DMS 273 (cell line): ENCODE measurements around the gene BTK.

ENCODE experiments used
- DNase-seq: peaks from one replicate; lab custom pipeline; 2025; ENCODE audit not compliant: unreplicated experiment; lab: John Stamatoyannopoulos, UW

BTK gene

DNA sequence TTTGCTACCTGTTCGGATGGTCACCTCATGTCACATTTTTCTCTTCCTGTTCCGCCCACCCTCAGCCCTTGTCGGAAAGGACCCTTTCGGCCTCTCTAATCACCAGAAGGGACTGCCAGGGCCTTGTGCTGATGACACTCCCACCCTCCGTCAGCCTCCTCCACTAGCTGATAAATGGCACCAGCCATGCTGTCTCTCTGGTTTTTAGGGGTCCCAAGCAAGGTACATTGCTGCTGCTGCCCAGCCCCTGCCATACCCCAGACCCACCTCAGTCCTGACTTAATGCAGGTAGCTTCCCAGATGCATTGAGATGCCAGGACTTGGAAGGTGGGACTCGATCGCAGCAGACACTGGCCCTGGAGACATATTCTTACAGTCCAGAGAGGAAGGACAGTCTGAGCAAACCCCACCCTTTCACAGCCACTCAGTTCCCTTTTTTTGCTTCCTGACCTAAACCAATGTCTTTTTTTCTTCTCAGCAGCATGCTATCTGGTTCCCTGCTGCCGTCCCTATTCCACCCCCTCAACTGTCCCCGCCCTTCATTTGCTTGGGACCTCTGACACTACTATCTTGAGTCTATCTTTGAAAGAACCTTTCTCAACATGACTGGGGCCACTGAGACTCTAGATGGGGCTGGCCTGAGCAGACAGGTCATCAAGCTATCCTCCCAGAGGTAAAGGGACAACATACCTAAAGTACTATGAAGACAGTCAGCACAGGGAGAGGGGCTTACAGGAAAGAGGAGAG, at the start of gene BTK:
BTK (minus strand) TSS at position 397 of the 747 bp plus-strand sequence. CDS start 10,907 bp downstream, outside the sequence.
- DNase-seq = no peak

DNA sequence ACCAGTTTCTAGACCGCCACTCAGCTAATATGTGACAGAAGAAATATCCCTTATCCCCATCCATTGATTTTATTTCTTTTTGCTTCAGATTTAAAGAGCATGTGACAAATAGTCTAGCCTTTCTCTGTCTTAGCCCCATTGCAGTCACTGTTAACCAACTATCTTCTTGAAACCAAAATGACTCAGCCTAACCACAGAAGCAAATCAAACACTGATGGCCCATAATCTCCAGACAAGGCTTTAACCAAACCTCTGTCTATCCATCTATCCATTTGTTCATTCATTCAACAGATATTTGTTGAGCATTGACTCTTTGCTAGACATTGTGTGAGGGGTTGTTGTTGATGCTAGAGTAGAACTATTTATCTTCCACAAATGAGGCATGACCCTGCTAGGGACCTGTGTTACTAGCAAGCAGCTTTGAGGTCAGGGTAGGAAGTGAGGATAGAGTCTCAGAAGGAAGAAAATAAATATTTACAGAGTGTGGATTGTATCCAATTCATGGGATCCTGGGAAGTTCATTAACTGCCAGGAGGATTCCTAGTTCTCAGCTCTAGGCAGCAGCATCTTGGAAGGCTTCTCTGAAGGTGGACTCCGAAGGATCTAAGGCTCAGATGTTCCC, 44.6 kb upstream of the BTK start:
- no peak for DNase-seq

DNA sequence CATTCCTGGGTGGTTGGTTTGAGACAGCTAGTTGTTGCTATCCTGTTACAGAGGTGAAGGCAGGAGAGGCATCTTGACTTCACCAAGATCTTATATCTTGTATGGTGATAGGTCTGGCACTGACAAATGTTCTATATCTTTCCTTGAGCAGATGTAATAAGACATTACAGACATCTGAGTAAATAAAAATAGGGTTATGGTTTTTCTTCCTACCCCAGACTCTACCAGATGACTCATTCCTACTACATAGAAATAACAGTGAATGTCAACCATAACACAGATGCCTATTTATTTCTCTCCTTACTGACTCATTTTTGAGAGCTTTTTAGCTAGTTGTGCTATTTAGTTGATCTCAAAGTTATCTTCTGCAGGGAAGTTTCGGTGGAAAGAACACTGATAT, 43.9 kb upstream of the BTK start:
- no peak for DNase-seq

DNA sequence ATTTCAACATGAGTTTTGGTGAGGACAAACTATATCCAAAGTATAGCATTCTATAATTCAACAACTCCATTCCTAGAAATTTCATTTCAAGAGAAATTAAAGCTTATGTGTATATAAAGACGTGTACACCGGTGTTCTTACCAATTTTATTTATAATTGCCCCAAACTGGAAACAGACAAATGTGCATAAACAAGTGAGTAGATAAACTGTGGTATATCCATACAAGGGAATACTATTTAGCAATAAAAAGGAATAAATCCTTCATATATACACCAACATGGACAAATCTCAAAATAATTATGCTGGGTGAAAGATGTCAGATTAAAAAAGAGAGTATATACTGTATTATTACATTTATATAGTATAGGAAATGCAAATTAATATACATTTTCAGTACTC, 42.0 kb upstream of the BTK start:
- no peak for DNase-seq

DNA sequence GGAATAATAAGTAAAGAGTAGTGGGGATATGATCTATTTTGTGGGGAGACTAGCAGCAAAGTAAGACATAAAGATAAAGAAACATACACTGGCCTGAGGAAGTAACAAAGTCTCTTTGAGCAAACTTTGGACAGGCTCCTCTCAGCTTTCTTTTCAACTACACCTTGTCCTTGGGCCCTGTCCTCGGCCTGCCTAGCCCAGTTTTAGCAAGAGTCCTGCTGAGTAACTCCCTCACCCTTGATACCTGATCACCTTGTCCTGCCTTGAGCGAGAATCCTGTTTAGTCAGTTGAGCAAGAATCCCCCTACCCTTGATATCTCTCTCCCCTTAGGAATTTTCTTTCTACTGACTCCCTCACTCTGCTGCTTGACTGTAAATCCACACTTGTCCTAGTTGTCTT, 33.5 kb upstream of the BTK start:
- no peak for DNase-seq

DNA sequence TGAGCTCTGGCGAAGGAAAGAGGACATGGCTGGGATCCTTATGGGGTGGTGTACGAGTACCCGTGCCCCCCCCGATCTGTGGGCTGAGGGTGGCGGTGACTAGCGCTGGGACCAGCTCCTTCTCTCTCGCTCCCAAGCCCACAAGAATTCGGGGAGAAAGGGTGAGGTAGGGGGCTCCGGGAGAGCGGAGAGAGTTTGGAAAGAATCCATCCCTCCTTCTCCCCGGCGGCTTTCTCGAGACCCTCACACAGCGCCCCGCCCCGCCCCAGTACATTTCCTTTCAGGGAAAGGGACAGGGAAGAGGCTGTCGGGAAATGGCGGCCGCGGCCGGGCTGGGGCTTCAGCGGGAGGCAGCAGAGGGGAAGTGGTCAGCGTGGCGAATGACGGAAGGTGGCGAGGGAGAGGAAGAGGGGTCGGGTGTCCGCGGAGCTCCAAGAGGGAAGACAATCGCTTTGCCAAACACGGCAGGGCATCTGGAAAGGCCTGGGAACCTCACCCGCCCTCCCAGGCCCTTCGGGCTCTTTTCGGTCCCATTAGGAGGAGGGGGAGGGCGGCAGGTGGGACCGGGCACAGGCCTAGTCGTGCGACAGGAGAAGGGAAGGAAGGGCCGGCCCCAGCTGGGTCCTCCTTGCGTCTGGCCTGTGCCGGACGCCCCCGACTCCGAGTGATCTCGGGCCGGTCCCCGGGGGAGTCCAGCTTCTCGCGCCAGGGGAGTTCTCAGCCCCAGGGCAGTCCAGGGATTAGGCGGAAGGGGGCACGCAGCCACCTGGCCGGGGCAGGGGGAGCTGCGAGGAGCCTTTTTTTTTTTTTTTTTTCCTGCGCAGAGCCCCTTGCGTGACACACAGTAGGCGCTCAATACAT, 32.2 kb upstream of the BTK start:
- peak; percentile 71 for DNase-seq

DNA sequence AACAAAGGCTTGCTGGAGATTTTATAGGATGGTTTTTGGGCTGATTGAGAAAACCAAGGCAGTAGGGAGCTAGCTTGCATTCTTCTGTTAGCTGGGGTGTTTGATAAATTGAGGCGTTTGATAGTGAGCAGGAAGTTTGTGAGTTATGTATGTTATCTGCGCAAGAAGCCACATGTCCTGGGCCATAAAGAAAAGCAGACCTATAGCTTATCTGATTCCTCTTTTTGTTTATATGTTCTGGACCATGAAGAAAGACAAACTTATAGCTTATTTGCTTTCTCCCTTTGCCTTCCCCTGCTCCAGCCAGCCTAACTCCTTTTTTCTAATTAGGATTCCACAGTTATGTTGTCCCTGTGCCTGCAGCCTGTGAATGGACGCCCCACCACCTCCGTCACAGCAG, 31.2 kb upstream of the BTK start:
- no peak for DNase-seq

DNA sequence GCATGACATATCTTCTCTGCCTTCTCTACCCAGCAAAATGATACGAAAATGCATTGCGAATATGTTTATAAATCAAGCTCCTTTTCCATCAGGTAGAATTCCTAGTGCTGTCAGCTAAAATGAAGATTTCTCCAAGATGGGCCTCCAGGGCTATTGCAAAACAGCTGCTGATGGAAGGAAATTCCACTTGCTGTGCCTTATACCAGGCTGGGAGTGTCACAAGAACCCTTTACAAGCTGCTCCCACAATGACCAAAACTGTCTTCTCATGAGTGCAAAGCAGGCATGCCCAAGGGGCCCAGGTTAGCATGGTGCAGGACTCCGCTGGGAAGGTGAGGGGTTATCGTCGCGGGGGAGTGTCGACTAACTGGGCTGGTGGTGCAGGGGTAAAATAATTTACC, 30.7 kb upstream of the BTK start:
- DNase-seq = no peak

DNA sequence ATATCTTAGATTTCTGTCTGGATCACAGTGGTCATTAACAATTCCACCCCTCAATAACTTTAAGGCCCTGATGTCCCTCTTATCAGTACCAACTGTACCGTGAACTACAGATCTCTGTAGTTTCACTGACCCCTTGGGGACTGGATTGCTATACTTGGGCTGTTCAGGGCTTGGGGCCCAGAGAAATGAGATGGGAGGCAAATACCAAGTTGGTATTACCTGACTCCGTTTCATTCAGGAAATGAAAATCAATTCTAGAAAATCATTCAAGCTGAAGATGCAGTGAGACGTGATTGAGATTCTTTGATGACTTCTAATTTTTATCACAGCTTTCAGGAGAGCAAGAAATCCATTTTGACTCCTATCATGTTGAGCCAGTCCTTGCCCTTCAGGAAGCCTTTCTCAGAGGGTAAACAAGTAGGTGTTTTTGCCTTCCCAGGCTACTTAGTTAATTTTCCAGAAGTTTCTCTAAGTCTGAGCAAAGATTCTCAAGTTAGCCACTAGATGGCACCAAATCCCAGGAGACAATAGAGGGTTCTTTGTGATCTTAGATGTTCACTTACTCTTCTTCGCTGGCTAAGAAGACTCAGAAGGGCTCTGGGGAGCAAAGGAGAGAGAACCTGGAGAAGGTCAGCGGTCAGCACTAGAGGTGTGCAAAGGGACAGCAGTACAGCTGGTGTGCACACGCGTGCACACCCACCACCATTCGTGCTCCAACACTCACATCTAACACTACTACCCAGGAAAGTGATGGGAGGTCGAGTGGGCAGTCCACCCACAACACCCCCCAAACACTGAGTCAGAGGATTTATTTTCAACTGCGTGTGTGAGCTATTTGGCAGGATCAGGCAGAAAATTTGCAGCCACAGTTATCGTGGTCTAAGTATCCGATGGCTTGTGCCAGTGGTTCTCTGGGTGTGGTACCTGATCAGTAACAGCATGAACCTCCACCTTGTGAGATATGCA, 29.5 kb upstream of the BTK start:
- peak; percentile 79 for DNase-seq

DNA sequence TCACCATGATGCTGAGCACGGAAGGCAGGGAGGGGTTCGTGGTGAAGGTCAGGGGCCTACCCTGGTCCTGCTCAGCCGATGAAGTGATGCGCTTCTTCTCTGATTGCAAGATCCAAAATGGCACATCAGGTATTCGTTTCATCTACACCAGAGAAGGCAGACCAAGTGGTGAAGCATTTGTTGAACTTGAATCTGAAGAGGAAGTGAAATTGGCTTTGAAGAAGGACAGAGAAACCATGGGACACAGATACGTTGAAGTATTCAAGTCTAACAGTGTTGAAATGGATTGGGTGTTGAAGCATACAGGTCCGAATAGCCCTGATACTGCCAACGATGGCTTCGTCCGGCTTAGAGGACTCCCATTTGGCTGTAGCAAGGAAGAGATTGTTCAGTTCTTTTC, 26.0 kb upstream of the BTK start:
- no peak for DNase-seq

DNA sequence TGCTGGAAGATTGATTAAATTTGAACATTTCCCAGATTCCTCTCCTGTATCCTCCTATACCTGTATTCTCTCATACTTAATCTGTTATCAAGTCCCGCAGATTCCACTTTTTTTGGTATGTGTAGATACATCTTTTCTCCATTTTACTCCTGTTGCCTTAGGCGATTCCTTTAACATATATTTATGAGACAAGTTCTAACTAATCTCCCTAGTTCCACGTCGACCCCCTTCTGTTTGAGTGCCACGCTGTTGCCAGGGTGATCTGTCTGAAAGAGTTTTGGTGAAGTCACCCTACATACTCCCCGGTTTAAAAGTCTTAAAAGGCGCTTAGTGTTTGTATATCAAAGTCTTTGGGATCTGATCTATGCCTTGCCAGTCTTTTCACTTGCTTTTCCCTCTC, 24.5 kb upstream of the BTK start:
- DNase-seq = no peak

DNA sequence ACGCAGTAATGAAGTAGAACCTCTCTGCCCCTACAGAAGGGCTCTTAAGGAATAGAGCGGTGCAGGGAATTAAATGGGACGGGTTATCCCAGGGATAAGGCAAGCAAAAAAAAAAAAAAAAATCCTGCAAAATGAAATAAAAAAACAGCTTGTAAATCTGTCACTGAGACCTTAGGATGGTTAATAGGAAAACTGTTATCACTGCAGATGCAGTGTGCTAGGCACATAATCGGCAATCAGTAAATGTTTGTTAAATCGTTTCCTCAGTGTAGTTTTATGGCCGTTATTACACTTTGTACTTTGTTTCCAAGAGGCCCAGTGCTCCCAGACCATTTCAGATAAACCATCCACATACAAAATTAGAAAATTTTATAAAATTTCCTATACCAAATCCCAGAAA, 23.1 kb upstream of the BTK start:
- DNase-seq = peak; percentile 42

DNA sequence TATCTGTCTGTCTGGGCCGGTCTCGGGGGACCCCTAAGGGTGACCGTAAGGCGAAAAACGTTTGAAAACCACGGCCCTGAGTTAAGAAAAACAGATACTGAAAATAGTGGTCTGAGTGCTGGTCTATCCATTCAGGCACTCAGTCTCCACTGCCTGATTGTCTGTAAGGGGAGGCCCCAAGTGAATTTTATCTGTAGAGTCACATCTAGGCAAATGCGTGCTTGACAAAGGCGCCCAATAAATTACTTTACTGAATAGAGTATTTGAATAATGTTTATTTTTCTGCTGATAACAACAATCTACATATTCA, 22.5 kb upstream of the BTK start:
- DNase-seq = no peak

DNA sequence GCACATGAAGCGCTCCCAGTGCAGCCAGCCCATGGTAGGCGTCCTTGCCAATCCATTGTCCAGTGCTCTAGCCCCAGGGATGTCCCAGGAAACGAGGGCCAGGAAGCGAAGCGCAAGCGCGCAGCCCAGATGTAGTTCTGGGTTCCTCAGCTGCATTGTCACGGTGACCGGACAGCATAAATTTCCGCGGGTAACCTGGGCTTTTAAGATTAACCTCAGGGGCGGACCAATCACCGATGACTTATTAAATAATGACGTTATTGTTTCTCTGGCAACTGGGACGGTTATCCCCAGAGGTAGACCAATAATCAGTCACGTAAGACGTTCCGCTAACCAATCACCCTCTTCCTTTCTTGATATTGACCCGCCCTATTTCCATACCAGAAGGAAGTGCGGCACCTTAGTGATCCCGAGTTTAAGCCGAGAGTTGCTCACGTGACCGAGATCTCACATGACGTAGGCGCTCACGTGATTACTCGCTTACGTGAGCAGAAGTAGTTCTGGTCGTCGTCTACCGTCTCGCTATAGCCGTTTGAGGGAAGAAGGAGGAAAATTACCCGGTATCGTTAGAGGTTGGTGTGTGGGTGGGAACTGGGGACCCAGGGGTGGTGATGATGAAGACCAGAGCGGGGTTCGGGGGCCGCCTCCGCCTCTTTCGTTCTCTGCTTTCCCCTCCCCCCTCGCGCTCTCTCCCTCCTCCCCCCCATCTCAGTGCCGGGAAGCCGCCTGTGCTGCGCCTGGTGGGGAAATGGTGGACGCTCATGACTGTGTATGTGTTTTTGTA, 21.9 kb upstream of the BTK start, which contains the start of the genes GLA and HNRNPH2:
GLA (minus strand) TSS at position 178 of the 784 bp plus-strand sequence; CDS start at position 156, 22 bp downstream.
HNRNPH2 (plus strand) TSS at position 475 of the 784 bp plus-strand sequence. CDS start 3,767 bp downstream, outside the sequence.
- peak; percentile 98 for DNase-seq

DNA sequence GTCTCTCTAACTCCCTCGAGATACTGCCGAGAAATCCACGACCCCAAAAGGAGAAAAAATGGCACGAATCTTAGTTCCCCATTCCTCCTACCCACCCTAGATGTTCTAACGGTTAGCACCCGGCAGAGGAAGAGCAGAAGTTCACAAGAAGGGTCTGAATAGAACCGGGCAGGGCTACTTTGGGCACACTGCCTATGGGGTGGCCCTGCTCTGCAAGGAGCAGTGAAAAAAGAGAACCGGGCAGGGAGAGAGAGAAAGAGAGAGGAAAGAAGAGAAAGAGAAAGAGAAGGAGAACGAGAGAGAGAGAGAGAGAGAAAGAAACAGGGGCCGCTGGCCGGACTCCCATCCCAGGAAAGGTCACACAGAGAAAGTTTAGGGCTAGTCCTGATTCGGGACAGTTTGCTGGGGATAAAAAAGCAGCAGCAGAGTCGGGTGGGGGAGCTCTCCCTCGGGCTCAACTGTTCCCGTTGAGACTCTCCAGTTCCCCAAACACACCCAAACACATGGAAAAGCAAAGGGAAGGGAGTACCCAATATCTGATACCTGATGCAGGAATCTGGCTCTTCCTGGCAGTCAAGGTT, 21.3 kb upstream of the BTK start:
- DNase-seq = peak; percentile 50

DNA sequence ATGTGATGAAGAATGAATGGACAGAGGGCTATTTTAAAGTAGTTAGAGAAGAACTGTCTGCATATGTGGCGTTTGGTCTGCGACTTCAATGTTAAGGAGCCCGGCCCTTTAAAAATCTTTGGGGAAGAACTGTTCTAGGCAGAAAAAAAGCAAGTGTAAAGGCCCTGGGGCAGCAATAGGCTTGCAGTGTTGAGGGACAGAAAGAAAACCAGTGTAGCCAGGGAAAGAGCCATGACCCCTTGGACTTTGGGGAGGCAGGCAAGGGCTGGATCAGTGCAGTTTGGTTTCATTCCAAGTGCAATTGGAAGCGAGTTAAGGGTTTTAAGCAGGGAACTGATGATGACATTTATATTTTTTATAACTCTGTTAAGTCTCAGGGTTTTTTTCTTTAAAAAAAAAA, 13.8 kb upstream of the BTK start:
- DNase-seq = no peak

DNA sequence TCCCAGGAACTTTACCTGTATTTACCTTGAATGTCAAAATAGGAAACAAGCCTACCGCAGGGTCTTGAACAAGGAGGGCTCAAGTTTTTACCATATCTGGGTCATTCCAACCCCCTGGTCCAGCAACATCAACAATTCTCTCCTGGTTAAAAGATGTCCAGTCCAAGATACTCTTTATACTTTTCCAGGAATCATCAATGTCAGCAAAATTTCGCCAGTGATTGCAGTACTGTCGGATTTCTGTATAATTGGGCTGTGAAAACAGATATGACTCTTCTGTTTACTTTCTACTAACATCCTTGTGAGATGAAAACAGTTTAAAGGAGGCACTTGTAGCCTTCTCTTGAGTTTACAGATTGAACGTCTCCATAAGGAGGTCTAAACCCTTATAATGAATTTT, 12.7 kb upstream of the BTK start:
- DNase-seq = no peak

DNA sequence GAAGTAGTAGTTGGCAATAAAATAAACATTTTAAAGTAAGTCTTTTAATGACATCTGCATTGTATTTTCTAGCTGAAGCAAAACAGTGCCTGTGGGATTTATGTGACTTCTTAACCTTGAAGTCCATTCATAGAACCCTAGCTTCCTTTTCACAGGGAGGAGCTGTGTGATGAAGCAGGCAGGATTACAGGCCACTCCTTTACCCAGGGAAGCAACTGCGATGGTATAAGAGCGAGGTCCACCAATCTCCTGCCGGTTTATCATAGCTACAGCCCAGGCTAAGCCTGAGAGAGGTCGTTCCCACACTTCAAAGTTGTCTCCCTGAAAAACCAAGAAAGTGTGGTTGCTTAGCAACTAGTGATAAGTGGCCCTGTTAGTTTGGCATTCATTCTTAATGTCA, 11.8 kb upstream of the BTK start:
- peak; percentile 47 for DNase-seq

DNA sequence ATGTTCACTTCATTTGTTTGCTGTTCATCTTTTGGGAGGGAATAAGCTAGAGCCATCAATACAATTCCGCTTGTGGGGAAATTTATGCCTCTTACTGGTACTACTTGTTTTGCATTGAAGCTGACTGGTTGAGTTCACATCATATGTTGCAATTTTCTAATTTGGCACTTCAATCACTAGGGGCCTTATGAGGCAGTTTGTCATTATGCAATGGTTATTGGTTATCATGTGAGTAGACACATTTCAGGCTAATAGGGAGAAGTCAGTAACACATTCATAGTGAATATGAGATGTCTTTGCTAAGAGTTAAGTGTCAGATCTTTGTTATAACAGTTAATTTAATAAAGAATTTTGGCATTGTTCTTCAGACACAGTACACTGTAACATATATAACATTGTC, 9.8 kb upstream of the BTK start:
- peak; percentile 47 for DNase-seq

DNA sequence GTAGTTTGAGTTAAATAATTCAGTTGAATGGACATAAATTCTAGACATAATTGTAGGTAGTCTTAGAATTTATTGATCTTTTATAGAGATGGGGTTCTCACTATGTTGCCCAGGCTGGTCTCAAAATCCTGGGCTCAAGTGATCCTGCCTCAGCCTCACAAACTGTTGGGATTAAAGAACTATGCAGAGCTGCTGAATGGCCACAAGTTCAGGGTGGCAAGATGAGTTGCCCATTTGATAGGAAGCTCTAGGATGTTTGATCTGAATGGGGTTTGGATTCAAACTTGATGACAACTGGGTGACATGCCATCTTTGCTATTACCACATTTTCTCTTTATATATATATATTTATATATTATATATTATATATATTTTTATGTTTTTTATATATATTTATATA, 8.4 kb upstream of the BTK start:
- peak; percentile 28 for DNase-seq
